ENCODE measurements around the gene MIAT.

DNA sequence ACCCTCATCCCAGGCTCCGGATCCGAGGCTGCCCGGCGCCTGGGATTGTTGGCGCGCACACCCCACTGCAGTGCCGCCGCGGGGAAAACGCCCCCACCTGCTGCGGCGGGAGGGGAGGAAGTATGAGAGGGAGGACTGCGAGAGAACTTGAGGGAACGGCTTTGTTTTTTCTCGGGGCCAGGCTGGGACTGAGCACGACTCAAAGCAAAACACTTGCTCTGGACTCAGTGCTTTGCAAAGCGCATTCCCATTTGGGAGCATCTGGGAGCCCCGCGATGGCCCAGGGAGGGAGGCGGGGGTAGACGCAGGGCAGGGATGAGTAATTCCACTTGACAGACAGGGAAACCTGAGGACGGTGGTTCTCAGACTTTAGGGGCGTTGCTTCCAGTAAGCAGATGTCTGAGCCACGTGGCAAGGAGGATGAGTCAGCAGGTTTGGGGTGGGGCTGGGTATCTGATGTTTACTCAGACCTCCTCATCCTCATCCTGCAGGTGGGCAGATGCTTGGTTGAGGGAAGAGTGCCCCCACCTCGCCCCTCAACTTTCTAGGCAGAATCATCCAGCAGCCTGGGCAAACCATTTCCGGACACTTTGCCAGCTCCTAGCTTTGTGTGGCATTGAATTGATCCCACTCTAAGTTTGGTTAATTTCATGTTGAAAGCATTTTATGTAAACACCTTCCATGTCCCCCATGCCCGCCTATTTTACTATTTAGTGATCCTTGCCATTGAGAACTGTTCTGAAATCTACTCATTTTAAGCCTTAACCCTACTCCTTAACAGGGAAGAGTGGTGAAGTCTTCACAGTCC is 1.5 kb downstream of the MIAT start:
- TF ChIP-seq ZNF274 (IDR thresholded peaks at IDR 0.05; ENCODE audit: low read depth, low read length) (no peak), SUZ12 (IDR thresholded peaks at IDR 0.05; ENCODE audit: extremely low read depth, insufficient read depth, insufficient read length) (no peak)
